Mesenchymal stem cell (in vitro differentiated cells and primary cell): ENCODE measurements around the gene KRT14.

Experiments used
- DNase-seq: peaks from one replicate; pipeline ENCODE4 v3.0.0-alpha.2; 2013
- H2AFZ ChIP-seq: one replicate; pipeline ENCODE4 v1.6.1; 2013; ENCODE audit warnings: low read depth, mild to moderate bottlenecking, control low read depth, inconsistent platforms, low read length, moderate library complexity
- H2AK5ac ChIP-seq: 2 replicates; pipeline ENCODE4 v1.6.1; 2013; ENCODE audit warnings: low read length, moderate library complexity, mild to moderate bottlenecking, inconsistent platforms; ENCODE audit not compliant: severe bottlenecking
- H2BK120ac ChIP-seq: one replicate; pipeline ENCODE4 v1.6.1; 2013; ENCODE audit warnings: low read depth, mild to moderate bottlenecking, inconsistent platforms, low read length, moderate library complexity
- H2BK12ac ChIP-seq, 2 experiments: one replicate each; pipeline ENCODE4 v1.6.1; 2013; ENCODE audit warnings: inconsistent platforms in 2 of 2, low read length in 2 of 2, mild to moderate bottlenecking in 2 of 2, moderate library complexity in 2 of 2, control low read depth in 1 of 2
- H2BK15ac ChIP-seq: one replicate; pipeline ENCODE4 v1.6.1; 2013; ENCODE audit warnings: mild to moderate bottlenecking, low read depth, inconsistent platforms; ENCODE audit not compliant: poor library complexity, severe bottlenecking
- H2BK5ac ChIP-seq: 2 replicates; pipeline ENCODE4 v1.6.1; 2013; ENCODE audit warnings: low read depth, mild to moderate bottlenecking, low read length, control low read depth, inconsistent platforms; ENCODE audit not compliant: poor library complexity, severe bottlenecking
- H3K14ac ChIP-seq, 2 experiments: one replicate each; pipeline ENCODE4 v1.6.1; 2013; ENCODE audit warnings: inconsistent platforms in 2 of 2, low read length in 2 of 2, control low read depth in 1 of 2, mild to moderate bottlenecking in 1 of 2, moderate library complexity in 1 of 2
- H3K18ac ChIP-seq, 2 experiments: one replicate each; pipeline ENCODE4 v1.6.1; 2013; ENCODE audit warnings: inconsistent platforms in 2 of 2, low read length in 2 of 2, control low read depth in 1 of 2, low read depth in 1 of 2, mild to moderate bottlenecking in 1 of 2
- H3K23ac ChIP-seq, 2 experiments: one replicate each; pipeline ENCODE4 v1.6.1; 2013; ENCODE audit warnings: inconsistent platforms in 2 of 2, low read length in 2 of 2, mild to moderate bottlenecking in 2 of 2, moderate library complexity in 2 of 2, control low read depth in 1 of 2
- H3K27ac ChIP-seq: 2 replicates; pipeline ENCODE4 v1.5.1; 2013; ENCODE audit warnings: mild to moderate bottlenecking, moderate library complexity, low read length, control low read depth, inconsistent platforms; ENCODE audit not compliant: poor library complexity, severe bottlenecking
- H3K27me3 ChIP-seq, 2 experiments: 2 replicates each; pipeline versions ENCODE4 v1.6.1 to v1.7.0; 2013; ENCODE audit warnings: low read length in 2 of 2, mild to moderate bottlenecking in 2 of 2, moderate library complexity in 2 of 2, control low read depth in 1 of 2, inconsistent platforms in 1 of 2; ENCODE audit not compliant: control insufficient read depth in 1 of 2, insufficient read depth in 1 of 2
- H3K36me3 ChIP-seq, 2 experiments: 2 replicates each; pipeline versions ENCODE4 v1.6.1 to v1.7.0; 2013; ENCODE audit warnings: low read length in 2 of 2, control low read depth in 1 of 2, inconsistent platforms in 1 of 2, low read depth in 1 of 2, mild to moderate bottlenecking in 1 of 2; ENCODE audit not compliant: insufficient read depth in 2 of 2, control insufficient read depth in 1 of 2
- H3K4ac ChIP-seq, 2 experiments: one replicate each; pipeline ENCODE4 v1.6.1; 2013; ENCODE audit warnings: inconsistent platforms in 2 of 2, low read length in 2 of 2, mild to moderate bottlenecking in 2 of 2, moderate library complexity in 2 of 2, control low read depth in 1 of 2, low read depth in 1 of 2
- H3K4me1 ChIP-seq: 2 replicates; pipeline ENCODE4 v1.6.1; 2013; ENCODE audit warnings: low read depth, low read length, control low read depth; ENCODE audit not compliant: control insufficient read depth, insufficient read depth
- H3K4me2 ChIP-seq: 2 replicates; pipeline ENCODE4 v1.6.1; 2013; ENCODE audit warnings: low read length, mild to moderate bottlenecking, inconsistent platforms; ENCODE audit not compliant: poor library complexity, severe bottlenecking
- H3K4me3 ChIP-seq, 2 experiments: 2 replicates each; pipeline versions ENCODE4 v1.5.1 to v1.7.0; 2013; ENCODE audit warnings: low read length in 2 of 2, mild to moderate bottlenecking in 2 of 2, control low read depth in 1 of 2, low read depth in 1 of 2; ENCODE audit not compliant: insufficient read depth in 1 of 2
- H3K79me1 ChIP-seq: replicated peaks from 2 replicates; pipeline ENCODE4 v1.6.1; 2013; ENCODE audit warnings: mild to moderate bottlenecking, control low read depth, low read length, inconsistent platforms; ENCODE audit not compliant: poor library complexity, severe bottlenecking
- H3K9ac ChIP-seq: 2 replicates; pipeline ENCODE4 v1.7.0; 2013; ENCODE audit warnings: mild to moderate bottlenecking, low read length, moderate library complexity
- H3K9me3 ChIP-seq: 2 replicates; pipeline ENCODE4 v1.7.0; 2013; ENCODE audit warnings: mild to moderate bottlenecking, low read length; ENCODE audit not compliant: control insufficient read depth
- H4K8ac ChIP-seq: one replicate; pipeline ENCODE4 v1.6.1; 2013; ENCODE audit warnings: inconsistent platforms, mild to moderate bottlenecking, low read length, moderate library complexity
- H4K91ac ChIP-seq: one replicate; pipeline ENCODE4 v1.6.1; 2013; ENCODE audit warnings: mild to moderate bottlenecking, low read length, inconsistent platforms
- WGBS: methylation state at CpG from one replicate; pipeline ENCODE4 v1.1.7; 2013; ENCODE audit warnings: mixed read lengths; 5-methylcytosine and 5-hydroxymethylcytosine counted together

Gene KRT14

GRCh38 chr17:41599680-41600079 lies 13.0 kb upstream of the KRT14 start:
- no peak overlapping the region for H3K23ac ChIP-seq
- H2AK5ac ChIP-seq: no peak overlapping the region
- H3K4me2 ChIP-seq: no peak overlapping the region
- no peak overlapping the region for H3K14ac ChIP-seq
- no peak overlapping the region for H4K8ac ChIP-seq
- DNase-seq: no peak
- WGBS: no CpG with 5 or more reads among the region's 1 CpG
- H3K79me1 ChIP-seq: no peaks in the 10 kb centered on the region
- no peak overlapping the region for H3K4ac ChIP-seq
- H2AFZ ChIP-seq: no peak overlapping the region
- H3K4me3 ChIP-seq: no peak overlapping the region
- no peak overlapping the region for H2BK120ac ChIP-seq
- no peak overlapping the region for H3K9ac ChIP-seq
- H2BK15ac ChIP-seq: no peak overlapping the region
- H2BK12ac ChIP-seq: no peak overlapping the region
- no peak overlapping the region for H2BK5ac ChIP-seq
- no peaks in the 10 kb centered on the region for H3K36me3 ChIP-seq
- H3K27ac ChIP-seq: no peak overlapping the region
- H3K4me1 ChIP-seq: no peaks in the 10 kb centered on the region
- H3K27me3 ChIP-seq: peaks cover 27 to 44% of the 10 kb centered on the region in 2 experiments
- H4K91ac ChIP-seq: no peak overlapping the region
- H3K18ac ChIP-seq: no peak overlapping the region
- H3K9me3 ChIP-seq: no peaks in the 10 kb centered on the region

DNA sequence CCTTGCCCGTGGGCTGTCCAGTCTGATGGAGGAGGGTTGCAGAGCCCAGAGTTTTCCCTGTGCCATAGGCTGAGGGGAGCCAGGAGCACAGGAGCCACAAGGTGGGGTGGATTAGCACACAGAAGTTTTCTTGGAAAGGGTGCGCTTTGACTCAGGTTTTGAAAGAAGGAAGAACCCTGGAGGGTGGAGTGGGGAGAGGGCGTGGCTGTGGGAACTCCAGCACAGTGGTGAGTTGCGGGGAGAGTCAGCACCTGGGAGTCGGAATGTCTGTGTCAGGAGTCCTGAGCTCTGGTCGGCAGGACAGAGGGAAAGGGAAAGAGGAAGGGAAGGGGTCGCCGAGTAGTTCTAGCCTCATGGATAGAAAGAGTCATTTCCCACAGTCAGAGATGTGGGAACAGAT lies 8.9 kb upstream of the KRT14 start:
- Histone ChIP-seq H3K4me3 (no peak overlapping the region), H2AK5ac (no peak overlapping the region), H4K91ac (no peak overlapping the region), H2BK15ac (no peak overlapping the region), H2BK120ac (no peak overlapping the region), H4K8ac (no peak overlapping the region), H3K23ac (no peak overlapping the region), H3K9ac (no peak overlapping the region), H3K79me1 (no peaks in the 10 kb centered on the region), H3K4me2 (no peak overlapping the region), H2AFZ (no peak overlapping the region), H3K14ac (no peak overlapping the region), H3K4me1 (no peaks in the 10 kb centered on the region), H3K27ac (no peak overlapping the region), H3K9me3 (no peaks in the 10 kb centered on the region), H3K18ac (no peak overlapping the region), H3K36me3 (no peaks in the 10 kb centered on the region), H2BK5ac (no peak overlapping the region), H3K27me3 (peaks cover 38 to 59% of the 10 kb centered on the region in 2 experiments), H3K4ac (no peak overlapping the region), H2BK12ac (no peak overlapping the region)
- WGBS: 74% methylated on average over 7 of the region's 8 CpGs
- no peak for DNase-seq

- no peak overlapping the region for H3K9ac ChIP-seq
- no peak overlapping the region for H2BK12ac ChIP-seq
- no peak overlapping the region for H4K8ac ChIP-seq
- no peak overlapping the region for H2BK120ac ChIP-seq
- H3K4ac ChIP-seq: no peak overlapping the region
- H3K36me3 ChIP-seq: no peaks in the 10 kb centered on the region
- no peak overlapping the region for H2AFZ ChIP-seq
- no peaks in the 10 kb centered on the region for H3K9me3 ChIP-seq
- 53% methylated on average over 3 of the region's 3 CpGs for WGBS
- H2BK5ac ChIP-seq: no peak overlapping the region
- H4K91ac ChIP-seq: no peak overlapping the region
- H3K27ac ChIP-seq: no peak overlapping the region
- no peak overlapping the region for H2BK15ac ChIP-seq
- no peak overlapping the region for H3K23ac ChIP-seq
- H3K14ac ChIP-seq: no peak overlapping the region
- no peak overlapping the region for H3K18ac ChIP-seq
- H3K4me2 ChIP-seq: no peak overlapping the region
- H3K27me3 ChIP-seq: peaks cover 42 to 59% of the 10 kb centered on the region in 2 experiments
- H3K4me3 ChIP-seq: no peak overlapping the region
- no peak for DNase-seq
- H3K4me1 ChIP-seq: no peaks in the 10 kb centered on the region
- H3K79me1 ChIP-seq: no peaks in the 10 kb centered on the region
- no peak overlapping the region for H2AK5ac ChIP-seq
Measured at GRCh38 chr17:41594363-41594915, 7.7 kb upstream of the KRT14 start.

DNA sequence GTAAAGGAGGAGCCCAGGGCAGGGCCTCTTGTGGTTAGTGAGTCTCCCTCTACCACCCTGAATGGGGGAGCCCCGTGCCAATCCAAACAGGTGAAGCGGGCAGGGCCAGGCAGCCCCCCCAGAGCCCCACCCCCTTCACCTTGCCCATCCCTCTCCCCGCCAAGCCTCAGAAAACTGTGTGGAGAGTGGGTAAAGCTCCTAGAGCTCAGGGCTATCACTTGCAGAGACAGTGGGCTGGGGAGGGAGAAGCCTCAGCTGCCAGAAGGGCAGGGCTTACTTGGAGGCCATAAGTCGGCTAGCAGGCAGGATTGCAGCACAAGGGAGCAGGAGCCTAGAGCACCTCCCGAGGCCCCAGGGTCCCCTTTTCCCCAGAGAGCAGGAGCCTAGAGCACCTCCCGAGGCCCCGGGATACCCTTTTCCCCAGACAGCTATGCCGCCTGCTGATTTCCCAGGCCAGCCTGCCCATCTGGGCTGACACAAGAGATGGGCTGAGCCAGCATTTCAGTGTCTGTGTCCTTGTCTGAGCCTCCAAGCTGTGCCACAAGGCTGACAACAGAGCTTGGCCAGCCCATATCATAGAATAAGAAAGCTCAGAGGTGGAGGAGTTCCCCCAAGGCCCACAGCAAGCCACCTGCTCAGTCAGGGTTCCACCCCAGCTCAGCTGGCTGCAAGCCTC lies 6.7 kb upstream of the KRT14 start:
- no peaks in the 10 kb centered on the region for H3K36me3 ChIP-seq
- no peak overlapping the region for H2BK5ac ChIP-seq
- no peak overlapping the region for H2BK15ac ChIP-seq
- no peaks in the 10 kb centered on the region for H3K9me3 ChIP-seq
- no peak overlapping the region for H3K4me2 ChIP-seq
- WGBS: 78% methylated on average over 6 of the region's 8 CpGs
- H3K27me3 ChIP-seq: peaks cover 45 to 62% of the 10 kb centered on the region in 2 experiments
- no peaks in the 10 kb centered on the region for H3K4me1 ChIP-seq
- no peaks in the 10 kb centered on the region for H3K79me1 ChIP-seq
- no peak overlapping the region for H3K23ac ChIP-seq
- no peak overlapping the region for H3K14ac ChIP-seq
- no peak overlapping the region for H2AK5ac ChIP-seq
- DNase-seq: no peak
- no peak overlapping the region for H4K8ac ChIP-seq
- H3K4me3 ChIP-seq: no peak overlapping the region
- H3K4ac ChIP-seq: no peak overlapping the region
- no peak overlapping the region for H2BK12ac ChIP-seq
- no peak overlapping the region for H2BK120ac ChIP-seq
- no peak overlapping the region for H3K9ac ChIP-seq
- no peak overlapping the region for H3K18ac ChIP-seq
- H4K91ac ChIP-seq: no peak overlapping the region
- no peak overlapping the region for H3K27ac ChIP-seq
- no peak overlapping the region for H2AFZ ChIP-seq
